H9 (cell line): ENCODE measurements around the gene FHL1. TPM values are rescaled to one million over a fixed set of nuclear protein-coding genes. Genes with fewer than 3 reads are reported as not detected.

ENCODE experiments used
- DNase-seq: peaks from one replicate; pipeline ENCODE4 v3.0.0-alpha.2; 2017
- H2AFZ ChIP-seq: one replicate; pipeline ENCODE4 v1.6.1; 2013; ENCODE audit warnings: mild to moderate bottlenecking, low read length, control low read depth, moderate library complexity
- H2AK5ac ChIP-seq: 2 replicates; pipeline ENCODE4 v1.6.1; 2013; ENCODE audit warnings: low read length, control low read depth, mixed read lengths; ENCODE audit not compliant: insufficient read length
- H2BK120ac ChIP-seq: one replicate; pipeline ENCODE4 v1.6.1; 2013; ENCODE audit warnings: low read depth, mild to moderate bottlenecking, low read length, control low read depth, inconsistent platforms; ENCODE audit not compliant: poor library complexity, severe bottlenecking
- H2BK12ac ChIP-seq: 2 replicates; pipeline ENCODE4 v1.6.1; 2013; ENCODE audit warnings: low read length, control low read depth, mixed read lengths, low read depth; ENCODE audit not compliant: insufficient read length
- H2BK15ac ChIP-seq: 2 replicates; pipeline ENCODE4 v1.6.1; 2013; ENCODE audit warnings: low read depth, low read length, control low read depth
- H2BK20ac ChIP-seq: one replicate; pipeline ENCODE4 v1.6.1; 2013; ENCODE audit warnings: low read depth, mild to moderate bottlenecking, low read length, control low read depth, inconsistent platforms; ENCODE audit not compliant: poor library complexity, severe bottlenecking
- H2BK5ac ChIP-seq: 2 replicates; pipeline ENCODE4 v1.6.1; 2013; ENCODE audit warnings: low read length, control low read depth, mixed read lengths; ENCODE audit not compliant: insufficient read length
- H3K14ac ChIP-seq: 2 replicates; pipeline ENCODE4 v1.6.1; 2013; ENCODE audit warnings: low read length, control low read depth; ENCODE audit not compliant: insufficient read depth
- H3K18ac ChIP-seq: 2 replicates; pipeline ENCODE4 v1.6.1; 2013; ENCODE audit warnings: low read depth, mild to moderate bottlenecking, mixed read lengths, low read length, control low read depth; ENCODE audit not compliant: insufficient read length
- H3K23ac ChIP-seq: 2 replicates; pipeline ENCODE4 v1.6.1; 2013; ENCODE audit warnings: low read length, control low read depth, mixed read lengths, low read depth; ENCODE audit not compliant: insufficient read length
- H3K23me2 ChIP-seq: 2 replicates; pipeline ENCODE4 v1.6.1; 2013; ENCODE audit warnings: low read depth, mild to moderate bottlenecking, mixed read lengths, low read length, control low read depth; ENCODE audit not compliant: insufficient read length, poor library complexity, severe bottlenecking
- H3K27ac ChIP-seq: 2 replicates; pipeline ENCODE4 v1.5.1; 2013; ENCODE audit warnings: low read length, control low read depth, mixed read lengths, low read depth; ENCODE audit not compliant: insufficient read length
- H3K27me3 ChIP-seq: 2 replicates; pipeline ENCODE4 v1.6.1; 2013; ENCODE audit warnings: low read length, control low read depth, inconsistent platforms; ENCODE audit not compliant: insufficient read depth
- H3K4ac ChIP-seq: 2 replicates; pipeline ENCODE4 v1.6.1; 2013; ENCODE audit warnings: low read depth, mild to moderate bottlenecking, control low read depth, inconsistent platforms, low read length, moderate library complexity
- H3K4me1 ChIP-seq: 2 replicates; pipeline ENCODE4 v1.6.1; 2013; ENCODE audit warnings: low read length, control low read depth, inconsistent platforms; ENCODE audit not compliant: insufficient read depth
- H3K4me2 ChIP-seq: 2 replicates; pipeline ENCODE4 v1.6.1; 2013; ENCODE audit warnings: low read length, control low read depth, mixed read lengths; ENCODE audit not compliant: insufficient read length, insufficient read depth
- H3K56ac ChIP-seq: 2 replicates; pipeline ENCODE4 v1.6.1; 2013; ENCODE audit warnings: low read depth, mild to moderate bottlenecking, mixed read lengths, low read length, control low read depth; ENCODE audit not compliant: insufficient read length
- H3K79me1 ChIP-seq: 2 replicates; pipeline ENCODE4 v1.6.1; 2013; ENCODE audit warnings: low read depth, mild to moderate bottlenecking, moderate library complexity, low read length, control low read depth, inconsistent platforms; ENCODE audit not compliant: insufficient read depth, poor library complexity, severe bottlenecking
- H3K79me2 ChIP-seq: 2 replicates; pipeline ENCODE4 v1.6.1; 2013; ENCODE audit warnings: low read length, control low read depth, inconsistent platforms; ENCODE audit not compliant: insufficient read depth
- H3K9ac ChIP-seq: 2 replicates; pipeline ENCODE4 v1.6.1; 2013; ENCODE audit warnings: low read length, control low read depth, mixed read lengths; ENCODE audit not compliant: insufficient read length; ENCODE audit errors: extremely low read depth
- H3K9me3 ChIP-seq: one replicate; pipeline ENCODE4 v1.6.1; 2013; ENCODE audit warnings: low read depth, low read length, inconsistent platforms; ENCODE audit not compliant: control insufficient read depth
- H3T11ph ChIP-seq: one replicate; pipeline ENCODE4 v1.6.1; 2013; ENCODE audit warnings: mild to moderate bottlenecking, low read length, control low read depth, inconsistent platforms
- H4K20me1 ChIP-seq: one replicate; pipeline ENCODE4 v1.6.1; 2013; ENCODE audit not compliant: control insufficient read depth, insufficient read length, insufficient read depth
- H4K5ac ChIP-seq: 2 replicates; pipeline ENCODE4 v1.6.1; 2013; ENCODE audit warnings: low read depth, mild to moderate bottlenecking, mixed read lengths, low read length, control low read depth; ENCODE audit not compliant: insufficient read length
- H4K8ac ChIP-seq: replicated peaks from 2 replicates; pipeline ENCODE4 v1.6.1; 2013; ENCODE audit warnings: low read length, control low read depth, mixed read lengths, low read depth; ENCODE audit not compliant: insufficient read length
- H4K91ac ChIP-seq: 2 replicates; pipeline ENCODE4 v1.6.1; 2013; ENCODE audit warnings: low read depth, mild to moderate bottlenecking, moderate library complexity, mixed read lengths, low read length, control low read depth; ENCODE audit not compliant: insufficient read length
- H3K27ac Mint-ChIP-seq, 3 experiments: 2 replicates in 2 of 3; 3 replicates in 1 of 3; pipeline ENCODE4 v1.8.0; 2020 to 2021; ENCODE audit warnings: mixed read lengths in 3 of 3, mild to moderate bottlenecking in 1 of 3, moderate library complexity in 1 of 3
- H3K27me3 Mint-ChIP-seq: 2 replicates; pipeline ENCODE4 v1.8.0; 2021; ENCODE audit warnings: low read depth, mild to moderate bottlenecking, moderate library complexity, mixed read lengths
- H3K36me3 Mint-ChIP-seq, 3 experiments: 2 replicates in 2 of 3; 3 replicates in 1 of 3; pipeline ENCODE4 v1.8.0; 2020 to 2021; ENCODE audit warnings: low read depth in 3 of 3, mixed read lengths in 3 of 3; ENCODE audit not compliant: insufficient read depth in 1 of 3
- H3K4me1 Mint-ChIP-seq, 2 experiments: 2 replicates each; pipeline ENCODE4 v1.8.0; 2020; ENCODE audit warnings: mixed read lengths in 2 of 2
- H3K4me3 Mint-ChIP-seq, 2 experiments: 2 replicates in 1 of 2; 3 replicates in 1 of 2; pipeline ENCODE4 v1.8.0; 2020 to 2021; ENCODE audit warnings: mild to moderate bottlenecking in 2 of 2, mixed read lengths in 2 of 2, moderate library complexity in 1 of 2
- H3K9me3 Mint-ChIP-seq, 2 experiments: 2 replicates in 1 of 2; 3 replicates in 1 of 2; pipeline ENCODE4 v1.8.0; 2020; ENCODE audit warnings: mild to moderate bottlenecking in 2 of 2, mixed read lengths in 2 of 2, moderate library complexity in 1 of 2
- WGBS: extraction: QIAGEN DNeasy Blood & Tissue Kit; methylation state at CpG from one replicate; pipeline ENCODE4 v1.1.7; 2013; ENCODE audit warnings: missing lambda C conversion rate, low lambda C conversion rate, mixed read lengths; ENCODE audit not compliant: insufficient read length; ENCODE audit errors: extremely low coverage; 5-methylcytosine and 5-hydroxymethylcytosine counted together
- total RNA-seq: library from RNA; stranded (reverse); gene quantifications from 2 replicates; pipeline ENCODE4 v1.2.1, GENCODE V29; 2021
- TF ChIP-seq, protein P1 (sequence below): fragments of 200-600 bp; sonication (generic); conservative IDR thresholded peaks from 3 replicates; pipeline ENCODE4 v1.8.0; 2021; ENCODE audit warnings: antibody characterized with exemption, mild to moderate bottlenecking

Gene FHL1
- total RNA-seq, 1 experiment from 2014 or later = 20.0 TPM

DNA sequence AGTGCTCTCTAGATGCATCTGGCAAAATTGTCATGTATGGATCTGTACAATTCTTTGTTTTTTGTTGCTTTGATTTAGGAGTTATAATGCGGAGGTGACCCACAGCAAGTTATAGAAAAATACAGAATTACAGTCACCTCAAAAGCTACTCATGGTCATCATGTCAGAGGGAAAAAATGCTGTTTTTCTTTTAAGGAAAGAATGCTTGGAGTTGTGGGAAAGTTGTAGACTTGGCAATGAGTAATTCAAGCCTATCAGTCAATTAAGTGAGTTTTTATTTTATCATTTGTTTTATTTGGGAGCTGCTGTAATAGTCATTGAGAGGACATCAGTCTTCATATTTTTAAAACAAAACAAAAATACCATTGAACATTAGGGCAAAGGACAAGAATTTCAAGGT, 16.4 kb downstream of the FHL1 start:
- Histone ChIP-seq H4K5ac (no peak overlapping the region), H3K4ac (no peak overlapping the region), H2BK15ac (no peak overlapping the region), H4K20me1 (no peaks in the 10 kb centered on the region), H3K9me3 (peaks cover 33% of the 10 kb centered on the region), H4K91ac (no peak overlapping the region), H3K4me2 (no peak overlapping the region), H3K56ac (no peak overlapping the region), H3K23me2 (no peaks in the 10 kb centered on the region), H3K4me1 (no peaks in the 10 kb centered on the region), H3K18ac (no peak overlapping the region), H2AFZ (no peak overlapping the region), H3T11ph (no peak overlapping the region), H3K9ac (no peak overlapping the region), H3K14ac (no peak overlapping the region), H3K79me2 (no peaks in the 10 kb centered on the region), H4K8ac (no peak overlapping the region), H2BK20ac (no peak overlapping the region), H2AK5ac (no peak overlapping the region), H3K27ac (no peak overlapping the region), H3K23ac (no peak overlapping the region), H3K79me1 (no peaks in the 10 kb centered on the region), H2BK12ac (no peak overlapping the region), H2BK5ac (no peak overlapping the region), H3K27me3 (no peaks in the 10 kb centered on the region), H2BK120ac (no peak overlapping the region)
- Mint-ChIP-seq H3K27me3 (no peaks in the 10 kb centered on the region), H3K27ac (no peak overlapping the region), H3K4me3 (no peak overlapping the region), H3K4me1 (peaks cover 27 to 44% of the 10 kb centered on the region in 2 experiments), H3K36me3 (peaks cover 0 to 7% (median 3%) of the 10 kb centered on the region in 3 experiments; a peak in 5 of 7 replicates), H3K9me3 (peaks cover 52 to 65% of the 10 kb centered on the region in 2 experiments)
- DNase-seq = no peak
- TF ChIP-seq, protein P1, sequence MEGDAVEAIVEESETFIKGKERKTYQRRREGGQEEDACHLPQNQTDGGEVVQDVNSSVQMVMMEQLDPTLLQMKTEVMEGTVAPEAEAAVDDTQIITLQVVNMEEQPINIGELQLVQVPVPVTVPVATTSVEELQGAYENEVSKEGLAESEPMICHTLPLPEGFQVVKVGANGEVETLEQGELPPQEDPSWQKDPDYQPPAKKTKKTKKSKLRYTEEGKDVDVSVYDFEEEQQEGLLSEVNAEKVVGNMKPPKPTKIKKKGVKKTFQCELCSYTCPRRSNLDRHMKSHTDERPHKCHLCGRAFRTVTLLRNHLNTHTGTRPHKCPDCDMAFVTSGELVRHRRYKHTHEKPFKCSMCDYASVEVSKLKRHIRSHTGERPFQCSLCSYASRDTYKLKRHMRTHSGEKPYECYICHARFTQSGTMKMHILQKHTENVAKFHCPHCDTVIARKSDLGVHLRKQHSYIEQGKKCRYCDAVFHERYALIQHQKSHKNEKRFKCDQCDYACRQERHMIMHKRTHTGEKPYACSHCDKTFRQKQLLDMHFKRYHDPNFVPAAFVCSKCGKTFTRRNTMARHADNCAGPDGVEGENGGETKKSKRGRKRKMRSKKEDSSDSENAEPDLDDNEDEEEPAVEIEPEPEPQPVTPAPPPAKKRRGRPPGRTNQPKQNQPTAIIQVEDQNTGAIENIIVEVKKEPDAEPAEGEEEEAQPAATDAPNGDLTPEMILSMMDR = no peak
- no CpG with 5 or more reads among the region's 1 CpG for WGBS
